GM19238 (cell line): Measurements from ENCODE around the gene FOSL1.

ENCODE experiments used
- DNase-seq: peaks from one replicate; pipeline ENCODE4 v3.0.0; 2011; ENCODE audit warnings: low spot score; ENCODE audit not compliant: insufficient read length

FOSL1 gene

GRCh38 chr11:65900125-65900898 is at the start of gene FOSL1:
Gene FOSL1, minus strand, starts transcription at chr11:65900388. Its CDS starts 49 bp downstream, at chr11:65900339.
- DNase-seq, result peak; percentile 85

- DNase-seq, result no peak
These were observed 47.5 kb upstream of the FOSL1 start for GRCh38 chr11:65947603-65948125.

- DNase-seq, result no peak
These were observed 46.9 kb upstream of the FOSL1 start for GRCh38 chr11:65947133-65947532.

GRCh38 chr11:65946655-65947054 is 46.5 kb upstream of the FOSL1 start:
- DNase-seq, result no peak

GRCh38 chr11:65945941-65946558 is 45.9 kb upstream of the FOSL1 start:
- no peak for DNase-seq

GRCh38 chr11:65945430-65945911 is 45.3 kb upstream of the FOSL1 start, which contains the start of gene TSGA10IP:
Gene TSGA10IP, plus strand, starts transcription at chr11:65945480. Its CDS starts 196 bp downstream, at chr11:65945676.
- DNase-seq, result no peak

GRCh38 chr11:65944767-65945166 is 44.6 kb upstream of the FOSL1 start:
- no peak for DNase-seq

- no peak for DNase-seq
These were observed 44.0 kb upstream of the FOSL1 start for GRCh38 chr11:65944191-65944590.

- no peak for DNase-seq
These were observed 42.3 kb upstream of the FOSL1 start for GRCh38 chr11:65942531-65942930.

GRCh38 chr11:65941720-65942310 is 41.6 kb upstream of the FOSL1 start:
- no peak for DNase-seq

- no peak for DNase-seq
These were observed 37.6 kb upstream of the FOSL1 start for GRCh38 chr11:65937766-65938165.

- no peak for DNase-seq
These were observed 33.8 kb upstream of the FOSL1 start for GRCh38 chr11:65934014-65934413.

- no peak for DNase-seq
These were observed 32.4 kb upstream of the FOSL1 start for GRCh38 chr11:65932558-65932919.

GRCh38 chr11:65931773-65932557 is 31.8 kb upstream of the FOSL1 start:
- DNase-seq, result no peak

- DNase-seq, result no peak
These were observed 28.5 kb upstream of the FOSL1 start for GRCh38 chr11:65928667-65929066.

GRCh38 chr11:65927904-65928397 is 27.8 kb upstream of the FOSL1 start:
- DNase-seq, result peak; percentile 85

- no peak for DNase-seq
These were observed 25.2 kb upstream of the FOSL1 start for GRCh38 chr11:65925397-65925796.

GRCh38 chr11:65922565-65922964 is 22.4 kb upstream of the FOSL1 start:
- DNase-seq, result no peak

- no peak for DNase-seq
These were observed 21.7 kb upstream of the FOSL1 start for GRCh38 chr11:65921876-65922275.

- DNase-seq, result no peak
These were observed 20.9 kb upstream of the FOSL1 start for GRCh38 chr11:65921033-65921555.

GRCh38 chr11:65920372-65920802 is 20.2 kb upstream of the FOSL1 start:
- DNase-seq, result no peak
